IPS-NIHi11 (cell line): ENCODE results near the gene USP5.

Source experiments
- DNase-seq: peaks from one replicate; pipeline ENCODE4 v3.0.0; 2012; ENCODE audit warnings: mixed read lengths, low spot score

Gene USP5

GRCh38 chr12:6914947-6915788 is 63.2 kb downstream of the USP5 start:
- DNase-seq = peak; percentile 80

GRCh38 chr12:6915789-6916285 is 63.9 kb downstream of the USP5 start:
- no peak for DNase-seq
